Testis (tissue), 3 donors: ENCODE results near the gene CD80. TPM values are rescaled to one million over a fixed set of nuclear protein-coding genes. Genes with fewer than 3 reads are reported as not detected.
"Not testable (repeated sequence)": the region's sequence is repeated elsewhere in the genome, so short reads cannot be mapped to it uniquely, and the experiment has no call there.

Experiments
- DNase-seq: peaks from one replicate; pipeline ENCODE4 v3.0.0-alpha.2; 2019
- H3K27ac ChIP-seq, 2 donors: fragments of 200-600 bp; sonication (generic); one replicate each; pipeline ENCODE4 v1.5.1; 2019
- H3K27me3 ChIP-seq: fragments of 200-600 bp; sonication (generic); one replicate; pipeline ENCODE4 v1.5.1; 2019
- H3K36me3 ChIP-seq: fragments of 200-600 bp; sonication (generic); one replicate; pipeline ENCODE4 v1.5.1; 2017; ENCODE audit warnings: low read depth; ENCODE audit errors: missing control alignments
- H3K4me1 ChIP-seq: fragments of 200-600 bp; sonication (generic); one replicate; pipeline ENCODE4 v1.5.1; 2019
- H3K4me3 ChIP-seq, 2 donors: fragments of 200-600 bp; sonication (generic); one replicate each; pipeline ENCODE4 v1.5.1; 2017 to 2019
- H3K9me3 ChIP-seq: fragments of 200-600 bp; sonication (generic); one replicate; pipeline ENCODE4 v1.5.1; 2017
- POLR2A ChIP-seq: fragments of 450-650 bp; IDR thresholded peaks from one replicate; pipeline ENCODE4 v1.6.1; 2017; ENCODE audit warnings: antibody characterized with exemption, mild to moderate bottlenecking, moderate library complexity
- WGBS, 2 donors: methylation state at CpG; one replicate each; pipeline ENCODE4 v1.1.5; 2018; 5-methylcytosine and 5-hydroxymethylcytosine counted together
- intact Hi-C: fragments of 100-400 bp; cut with DNase I; formaldehyde crosslinking; loops from one replicate; pipeline ENCODE4 v1.15.1; 2023; ENCODE audit warnings: low total_unique reads
- polyA plus RNA-seq: library from polyadenylated mRNA; stranded (reverse); fragments of 350-450 nt; fragmentation: Illumina TruSeq; extraction: RNeasy Lipid Tissue Mini Kit (QIAGEN cat#74804); gene quantifications from one replicate; pipeline ENCODE4 v1.2.3, GENCODE V29; 2014; ENCODE audit warnings: low read depth, low replicate concordance; ENCODE audit not compliant: insufficient read depth
- total RNA-seq, 2 donors: library from RNA; depleted of rRNA; stranded (reverse); fragments of >200 nt; gene quantifications; one replicate each; pipeline ENCODE4 v1.2.3, GENCODE V29; 2016
- TF ChIP-seq, protein P1 (sequence below), 3 experiments: fragments of 450-650 bp in 2 of 3; fragments of 200-600 bp in 1 of 3; sonication (generic) in 1 of 3; IDR thresholded peaks; one replicate each; pipeline ENCODE4 v1.5.1; 2016 to 2019; ENCODE audit warnings: antibody characterized with exemption in 3 of 3, mild to moderate bottlenecking in 2 of 3, moderate library complexity in 1 of 3

Gene CD80
- total and polyA plus RNA-seq, 3 donors from 2014 or later = 0.42 to 2.0 (median 0.74) TPM

DNA sequence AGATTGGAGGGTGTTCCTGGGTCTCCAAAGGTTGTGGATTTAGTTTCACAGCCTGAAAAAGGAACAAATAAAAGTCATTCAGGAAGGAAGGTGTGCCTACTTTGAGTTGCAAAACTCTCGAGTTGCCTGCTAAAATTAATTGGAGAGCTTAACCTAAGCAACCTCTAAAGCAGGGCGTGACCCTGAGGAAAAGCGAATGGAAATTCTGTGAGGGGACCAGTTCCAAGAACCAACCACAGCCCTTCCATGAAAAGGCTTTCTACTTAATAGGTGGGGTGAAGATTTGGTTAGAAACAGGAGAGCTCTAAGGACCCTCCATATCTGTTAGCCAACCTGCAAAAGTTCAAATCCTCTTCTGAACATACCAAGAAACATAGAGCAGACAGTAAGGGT lies 1.5 kb downstream of the CD80 start:
- WGBS, 2 donors = 84 to 86% methylated on average over 3 of the region's 3 CpGs
- no peak for TF ChIP-seq POLR2A
- TF ChIP-seq, protein P1, sequence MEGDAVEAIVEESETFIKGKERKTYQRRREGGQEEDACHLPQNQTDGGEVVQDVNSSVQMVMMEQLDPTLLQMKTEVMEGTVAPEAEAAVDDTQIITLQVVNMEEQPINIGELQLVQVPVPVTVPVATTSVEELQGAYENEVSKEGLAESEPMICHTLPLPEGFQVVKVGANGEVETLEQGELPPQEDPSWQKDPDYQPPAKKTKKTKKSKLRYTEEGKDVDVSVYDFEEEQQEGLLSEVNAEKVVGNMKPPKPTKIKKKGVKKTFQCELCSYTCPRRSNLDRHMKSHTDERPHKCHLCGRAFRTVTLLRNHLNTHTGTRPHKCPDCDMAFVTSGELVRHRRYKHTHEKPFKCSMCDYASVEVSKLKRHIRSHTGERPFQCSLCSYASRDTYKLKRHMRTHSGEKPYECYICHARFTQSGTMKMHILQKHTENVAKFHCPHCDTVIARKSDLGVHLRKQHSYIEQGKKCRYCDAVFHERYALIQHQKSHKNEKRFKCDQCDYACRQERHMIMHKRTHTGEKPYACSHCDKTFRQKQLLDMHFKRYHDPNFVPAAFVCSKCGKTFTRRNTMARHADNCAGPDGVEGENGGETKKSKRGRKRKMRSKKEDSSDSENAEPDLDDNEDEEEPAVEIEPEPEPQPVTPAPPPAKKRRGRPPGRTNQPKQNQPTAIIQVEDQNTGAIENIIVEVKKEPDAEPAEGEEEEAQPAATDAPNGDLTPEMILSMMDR (IDR thresholded peaks at IDR 0.05) = no peak
- H3K9me3 ChIP-seq = no peaks in the 10 kb centered on the region
- H3K4me1 ChIP-seq = no peaks in the 10 kb centered on the region
- no peak overlapping the region for H3K4me3 ChIP-seq
- H3K36me3 ChIP-seq = no peaks in the 10 kb centered on the region
- intact Hi-C loops = no loop called here
- no peaks in the 10 kb centered on the region for H3K27me3 ChIP-seq
- DNase-seq = no peak
- no peak overlapping the region for H3K27ac ChIP-seq

GRCh38 chr3:119557192-119557876 lies 2.1 kb downstream of the CD80 start:
- Histone ChIP-seq H3K36me3 (no peaks in the 10 kb centered on the region), H3K27me3 (no peaks in the 10 kb centered on the region), H3K9me3 (no peaks in the 10 kb centered on the region), H3K4me3 (no peak overlapping the region), H3K27ac (no peak overlapping the region), H3K4me1 (no peaks in the 10 kb centered on the region)
- no peak for DNase-seq
- 91 to 93% methylated on average over 7 of the region's 7 CpGs for WGBS, 2 donors
- intact Hi-C loops = no loop called here
- TF ChIP-seq, protein P1 (IDR thresholded peaks at IDR 0.05) = no peak
- TF ChIP-seq POLR2A = no peak

- TF ChIP-seq POLR2A = no peak
- TF ChIP-seq, protein P1 (IDR thresholded peaks at IDR 0.05) = no peak
- WGBS, 2 donors = 91 to 100% methylated on average over 1 of the region's 1 CpG
- H3K4me1 ChIP-seq = no peaks in the 10 kb centered on the region
- no peak overlapping the region for H3K4me3 ChIP-seq
- H3K27ac ChIP-seq = no peak overlapping the region
- intact Hi-C loops = no loop called here
- no peaks in the 10 kb centered on the region for H3K27me3 ChIP-seq
- no peaks in the 10 kb centered on the region for H3K36me3 ChIP-seq
- no peaks in the 10 kb centered on the region for H3K9me3 ChIP-seq
- no peak for DNase-seq
Measured at GRCh38 chr3:119555929-119556328, 3.5 kb downstream of the CD80 start.

GRCh38 chr3:119555309-119555735 lies 4.1 kb downstream of the CD80 start:
- Histone ChIP-seq H3K27me3 (no peaks in the 10 kb centered on the region), H3K36me3 (no peaks in the 10 kb centered on the region), H3K27ac (no peak overlapping the region), H3K4me3 (no peak overlapping the region), H3K9me3 (no peaks in the 10 kb centered on the region), H3K4me1 (no peaks in the 10 kb centered on the region)
- 78 to 79% methylated on average over 4 of the region's 4 CpGs for WGBS, 2 donors
- DNase-seq = no peak
- TF ChIP-seq POLR2A = no peak
- TF ChIP-seq, protein P1 (IDR thresholded peaks at IDR 0.05) = no peak
- intact Hi-C loops = no loop called here

- 67 to 74% methylated on average over 5 of the region's 5 CpGs for WGBS, 2 donors
- no peak overlapping the region for H3K27ac ChIP-seq
- H3K27me3 ChIP-seq = no peaks in the 10 kb centered on the region
- H3K4me3 ChIP-seq = no peak overlapping the region
- TF ChIP-seq, protein P1 (IDR thresholded peaks at IDR 0.05) = no peak
- TF ChIP-seq POLR2A = no peak
- H3K4me1 ChIP-seq = no peaks in the 10 kb centered on the region
- intact Hi-C loops = no loop called here
- no peaks in the 10 kb centered on the region for H3K9me3 ChIP-seq
- H3K36me3 ChIP-seq = no peaks in the 10 kb centered on the region
- DNase-seq = no peak
Measured at GRCh38 chr3:119553823-119554415, 5.5 kb downstream of the CD80 start.

DNA sequence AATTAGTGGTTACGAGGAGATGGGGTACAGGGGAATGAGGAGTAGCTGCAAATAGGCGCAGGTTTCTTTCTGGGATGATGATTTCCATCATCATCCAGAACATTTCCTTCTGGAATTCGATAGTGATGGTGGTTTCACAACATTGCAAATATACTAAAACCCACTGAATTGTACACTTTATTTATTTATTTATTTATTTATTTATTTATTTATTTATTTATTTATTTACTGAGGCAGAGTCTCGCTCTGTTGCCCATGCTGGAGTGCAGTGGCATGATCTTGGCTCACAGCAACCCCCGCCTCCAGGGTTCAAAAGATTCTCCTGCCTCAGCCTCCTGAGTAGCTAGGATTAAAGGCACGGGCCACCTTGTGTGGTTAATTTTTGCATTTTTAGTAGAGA lies 6.5 kb downstream of the CD80 start:
- DNase-seq, H3K4me3 ChIP-seq, H3K36me3 ChIP-seq, H3K9me3 ChIP-seq, H3K27ac ChIP-seq, intact Hi-C loops, H3K27me3 ChIP-seq, H3K4me1 ChIP-seq: not testable (repeated sequence)
- WGBS, 2 donors = 86 to 87% methylated on average over 6 of the region's 6 CpGs
